Activated T-cell treated with anti-CD3 and anti-CD28 coated beads, Interleukin-2, amount 50 U/mL, for 1 hour (primary cell): ENCODE measurements around the gene ZDHHC6.
"Not testable (repeated sequence)": the region's sequence is repeated elsewhere in the genome, so short reads cannot be mapped to it uniquely, and the experiment has no call there.

Experiments
- DNase-seq: peaks from one replicate; pipeline ENCODE4 v3.0.0-alpha.2; 2020

Gene ZDHHC6

GRCh38 chr10:112442063-112442462 lies 4.7 kb downstream of the ZDHHC6 start:
- no peak for DNase-seq

GRCh38 chr10:112441520-112441919 lies 5.2 kb downstream of the ZDHHC6 start:
- no peak for DNase-seq

GRCh38 chr10:112438356-112438755 lies 8.4 kb downstream of the ZDHHC6 start:
- DNase-seq, result no peak

GRCh38 chr10:112434988-112435619 lies 11.6 kb downstream of the ZDHHC6 start:
- no peak for DNase-seq

GRCh38 chr10:112433136-112433535 lies 13.6 kb downstream of the ZDHHC6 start:
- no peak for DNase-seq

GRCh38 chr10:112429654-112430230 lies 17.0 kb downstream of the ZDHHC6 start:
- no peak for DNase-seq

- DNase-seq, result no peak
Measured at GRCh38 chr10:112429147-112429546, 17.6 kb downstream of the ZDHHC6 start.

- DNase-seq, result no peak
Measured at GRCh38 chr10:112426111-112426510, 20.6 kb downstream of the ZDHHC6 start.

GRCh38 chr10:112424651-112425050 lies 22.1 kb downstream of the ZDHHC6 start:
- no peak for DNase-seq

GRCh38 chr10:112421731-112422130 lies 25.0 kb downstream of the ZDHHC6 start:
- DNase-seq, result no peak

GRCh38 chr10:112412696-112413095 lies 34.0 kb downstream of the ZDHHC6 start:
- no peak for DNase-seq

- DNase-seq, result no peak
Measured at GRCh38 chr10:112409755-112410154, 37.0 kb downstream of the ZDHHC6 start.

- DNase-seq, result no peak
Measured at GRCh38 chr10:112409299-112409698, 37.4 kb downstream of the ZDHHC6 start.

GRCh38 chr10:112407696-112408095 lies 39.0 kb downstream of the ZDHHC6 start:
- DNase-seq, result no peak

GRCh38 chr10:112406806-112407205 lies 39.9 kb downstream of the ZDHHC6 start:
- DNase-seq, result not testable (repeated sequence)

GRCh38 chr10:112404617-112405016 lies 42.1 kb downstream of the ZDHHC6 start:
- DNase-seq, result no peak

GRCh38 chr10:112402917-112403316 lies 43.8 kb downstream of the ZDHHC6 start:
- DNase-seq, result no peak

GRCh38 chr10:112397592-112397991 lies 49.1 kb downstream of the ZDHHC6 start:
- no peak for DNase-seq

- no peak for DNase-seq
Measured at GRCh38 chr10:112395809-112396530, 50.7 kb downstream of the ZDHHC6 start.

- DNase-seq, result no peak
Measured at GRCh38 chr10:112394475-112394875, 52.2 kb downstream of the ZDHHC6 start.

GRCh38 chr10:112393827-112394226 lies 52.9 kb downstream of the ZDHHC6 start:
- DNase-seq, result no peak

- DNase-seq, result no peak
Measured at GRCh38 chr10:112393341-112393740, 53.4 kb downstream of the ZDHHC6 start.

GRCh38 chr10:112390125-112390703 lies 56.5 kb downstream of the ZDHHC6 start:
- DNase-seq, result no peak

GRCh38 chr10:112389271-112389822 lies 57.4 kb downstream of the ZDHHC6 start:
- DNase-seq, result no peak
